NCI-H2196 (cell line): ENCODE data around the gene SPATA46.
A peak's percentile ranks its signal among the peaks of the same experiment; 100 is the strongest.
"Not testable (repeated sequence)": the region's sequence is repeated elsewhere in the genome, so short reads cannot be mapped to it uniquely, and the experiment has no call there.

ENCODE experiments used
- DNase-seq: peaks from one replicate; lab custom pipeline; 2025; ENCODE audit not compliant: unreplicated experiment; lab: John Stamatoyannopoulos, UW

Gene SPATA46, protein sequence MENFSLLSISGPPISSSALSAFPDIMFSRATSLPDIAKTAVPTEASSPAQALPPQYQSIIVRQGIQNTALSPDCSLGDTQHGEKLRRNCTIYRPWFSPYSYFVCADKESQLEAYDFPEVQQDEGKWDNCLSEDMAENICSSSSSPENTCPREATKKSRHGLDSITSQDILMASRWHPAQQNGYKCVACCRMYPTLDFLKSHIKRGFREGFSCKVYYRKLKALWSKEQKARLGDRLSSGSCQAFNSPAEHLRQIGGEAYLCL

DNA sequence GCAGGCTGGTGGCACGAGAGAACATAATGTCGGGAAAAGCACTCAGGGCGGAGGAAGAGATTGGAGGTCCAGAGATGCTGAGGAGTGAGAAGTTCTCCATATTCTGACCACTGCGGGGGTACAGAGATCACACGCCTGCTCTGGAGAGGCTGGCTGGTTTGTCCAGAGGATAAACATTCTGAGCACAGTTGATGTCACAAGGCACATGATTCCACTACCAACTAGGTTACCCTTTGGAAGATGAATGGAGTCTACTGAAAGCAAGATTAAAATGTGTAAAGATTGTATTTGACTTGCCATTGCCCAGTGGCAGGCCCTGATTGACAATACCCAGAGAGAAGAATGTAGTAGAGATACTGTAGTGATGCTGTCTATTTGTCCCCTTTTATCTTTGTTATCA lies at the start of gene SPATA46:
Gene SPATA46, minus strand, starts transcription at position 164 of the 400 bp plus-strand sequence. Its CDS starts 64 bp downstream, at position 100.
- no peak for DNase-seq

GRCh38 chr1:162422662-162423375 lies 46.2 kb upstream of the SPATA46 start:
- DNase-seq, result no peak

DNA sequence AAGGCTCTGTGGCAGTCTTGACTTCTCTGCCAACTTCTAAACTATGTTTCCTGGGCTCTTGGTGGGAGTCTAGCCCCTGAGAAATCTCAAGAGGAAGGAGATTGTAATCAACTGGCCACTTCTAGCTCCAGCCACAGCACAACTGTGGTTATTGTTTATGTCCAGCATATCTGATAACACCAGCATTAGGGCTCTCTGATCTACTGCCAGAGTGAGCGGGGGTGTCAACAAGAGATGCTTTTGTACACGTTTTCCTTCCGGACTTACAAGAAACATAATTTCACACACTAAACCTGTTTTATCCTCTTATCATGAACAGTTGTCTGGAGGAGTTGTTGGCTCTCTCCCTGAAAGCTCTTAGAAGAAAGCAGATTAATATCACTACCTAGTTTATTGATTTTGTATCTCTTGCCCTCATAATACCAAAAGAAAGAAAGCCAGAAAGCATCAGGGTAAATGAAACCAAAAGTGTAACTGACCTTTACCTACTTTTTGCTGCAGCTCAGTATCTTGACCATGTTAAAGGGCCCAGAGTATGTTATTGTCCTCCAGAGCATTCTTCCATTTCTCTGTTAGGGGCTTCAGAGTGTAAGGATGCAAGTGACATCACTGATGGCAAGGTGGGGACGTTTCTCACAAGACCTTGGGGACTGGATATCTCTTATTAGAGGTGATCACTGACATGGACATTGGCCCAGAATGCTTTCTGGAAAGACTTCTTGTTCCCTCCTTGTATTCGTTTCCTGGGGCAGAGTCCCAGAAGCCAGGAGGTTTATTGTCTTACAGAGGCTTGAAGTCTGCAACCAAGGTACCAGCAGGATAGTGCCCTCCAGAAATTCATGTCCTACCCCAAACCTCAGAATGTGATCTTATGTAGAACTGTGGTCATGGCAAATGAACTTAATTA lies 44.9 kb upstream of the SPATA46 start:
- peak; percentile 63 for DNase-seq

DNA sequence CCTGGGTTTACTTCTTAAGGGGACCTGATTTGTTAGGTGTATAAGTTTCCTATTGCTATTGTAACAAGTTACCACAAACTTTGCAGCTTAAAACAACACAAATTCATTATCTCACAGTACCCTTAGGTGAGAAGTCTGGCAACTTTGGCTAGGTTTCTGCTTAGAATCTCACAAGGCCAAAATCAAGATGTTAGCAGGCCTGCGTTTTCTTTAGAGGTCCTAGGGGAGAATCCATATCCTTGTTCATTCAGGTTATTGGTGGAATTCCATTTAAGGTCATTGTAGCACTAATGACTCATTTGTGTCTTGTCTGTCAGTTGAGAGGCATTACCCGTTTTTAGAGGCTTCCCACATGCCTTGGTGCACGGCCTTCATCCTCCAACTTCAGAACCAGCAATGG lies 43.5 kb upstream of the SPATA46 start:
- DNase-seq, result no peak

DNA sequence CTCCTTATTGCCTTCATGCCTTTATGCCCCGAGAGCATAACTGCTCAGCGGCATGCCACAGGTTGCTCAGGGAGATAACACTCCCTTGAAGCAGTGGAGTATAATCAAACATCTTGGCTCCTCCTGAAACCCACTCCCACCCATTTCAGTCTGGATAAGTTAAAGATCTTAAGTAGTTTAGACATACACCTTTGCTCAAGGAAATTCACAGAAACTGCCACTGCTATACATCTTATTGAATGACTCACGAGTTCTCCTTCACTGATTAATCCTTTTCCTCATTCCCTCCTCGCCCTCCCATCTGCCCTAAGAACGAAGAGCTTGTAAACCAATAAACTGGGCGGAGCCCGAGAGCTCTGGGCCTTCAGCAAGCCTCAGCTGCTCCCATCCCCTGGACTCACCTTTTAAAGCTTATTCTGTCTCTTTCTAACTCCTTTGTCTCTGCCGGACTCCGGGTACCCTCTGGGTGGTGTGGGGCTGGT lies 42.8 kb upstream of the SPATA46 start:
- not testable (repeated sequence) for DNase-seq

GRCh38 chr1:162418584-162418983 lies 41.9 kb upstream of the SPATA46 start:
- not testable (repeated sequence) for DNase-seq

DNA sequence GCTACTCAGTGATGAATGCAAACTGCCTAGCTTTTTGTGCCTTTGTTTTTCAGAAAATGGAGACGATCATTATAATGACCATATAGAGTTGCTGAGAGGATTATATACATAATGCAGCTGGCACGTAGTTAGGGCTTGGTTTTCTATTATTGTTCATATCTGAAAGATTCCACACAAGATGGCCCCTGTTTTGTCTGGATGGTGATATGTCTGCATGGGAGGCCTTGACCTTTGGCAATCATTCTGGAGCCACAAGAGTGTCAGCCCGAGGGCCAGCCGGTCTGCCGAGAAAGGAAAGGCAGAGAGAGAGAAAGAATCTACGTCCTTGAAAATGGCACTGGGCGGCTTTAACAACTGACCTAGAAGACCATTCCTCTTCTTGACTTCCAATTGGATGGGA lies 41.0 kb upstream of the SPATA46 start:
- no peak for DNase-seq

- DNase-seq, result no peak
Observed at GRCh38 chr1:162416909-162417308, 40.3 kb upstream of the SPATA46 start.

- no peak for DNase-seq
Observed at GRCh38 chr1:162416215-162416614, 39.6 kb upstream of the SPATA46 start.

GRCh38 chr1:162412002-162412401 lies 35.3 kb upstream of the SPATA46 start, which contains the start of gene SH2D1B:
TSS of gene SH2D1B (minus strand) at chr1:162412136. CDS start at chr1:162412016, 120 bp downstream.
- DNase-seq, result no peak

DNA sequence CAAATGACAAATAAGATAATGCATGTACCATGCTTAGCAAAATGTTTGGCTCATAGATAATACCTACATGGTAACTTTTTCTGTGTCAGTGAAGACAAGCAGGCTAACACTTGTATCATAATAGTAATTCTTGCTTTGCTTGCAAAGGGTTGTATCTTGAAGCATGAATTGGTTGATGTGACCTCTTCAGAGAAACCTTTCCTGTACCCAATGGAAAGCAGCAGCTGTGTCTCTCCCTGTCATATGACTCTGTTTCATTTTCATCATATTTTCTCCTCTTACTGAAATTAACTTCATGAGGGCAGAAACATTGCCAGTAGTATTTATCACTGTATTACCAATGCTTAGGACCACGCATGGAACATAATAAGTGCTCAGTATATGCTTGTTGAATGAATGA lies 30.9 kb upstream of the SPATA46 start:
- DNase-seq, result no peak

GRCh38 chr1:162406811-162407210 lies 30.2 kb upstream of the SPATA46 start:
- DNase-seq, result no peak

GRCh38 chr1:162405800-162406199 lies 29.1 kb upstream of the SPATA46 start:
- no peak for DNase-seq

DNA sequence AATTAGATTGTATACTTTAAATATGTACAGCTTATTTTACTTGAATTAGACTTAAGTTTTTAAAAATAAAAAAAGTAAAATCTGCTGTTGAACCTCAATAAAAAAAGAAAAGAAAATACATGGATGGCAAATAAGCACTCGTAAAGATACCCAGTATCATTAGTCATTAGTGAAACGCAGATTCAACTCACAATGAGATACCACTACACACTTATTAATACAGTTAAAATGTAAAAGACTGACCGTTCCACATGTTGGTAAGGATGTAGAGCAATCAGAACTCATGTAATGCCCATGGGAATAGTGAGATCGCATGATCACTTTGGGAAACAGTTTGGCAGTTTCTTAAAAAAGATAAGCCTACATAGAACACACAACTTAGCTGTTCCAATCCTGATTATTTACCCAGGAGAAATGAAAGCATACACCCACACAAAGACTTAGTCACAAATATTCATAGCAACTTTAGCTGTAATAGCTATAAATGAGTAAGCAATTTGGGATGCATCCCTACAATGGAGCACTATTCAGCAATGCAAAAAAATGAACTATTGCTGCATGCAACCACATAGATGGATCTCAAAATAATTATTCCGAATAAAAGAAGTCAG lies 28.0 kb upstream of the SPATA46 start:
- no peak for DNase-seq

DNA sequence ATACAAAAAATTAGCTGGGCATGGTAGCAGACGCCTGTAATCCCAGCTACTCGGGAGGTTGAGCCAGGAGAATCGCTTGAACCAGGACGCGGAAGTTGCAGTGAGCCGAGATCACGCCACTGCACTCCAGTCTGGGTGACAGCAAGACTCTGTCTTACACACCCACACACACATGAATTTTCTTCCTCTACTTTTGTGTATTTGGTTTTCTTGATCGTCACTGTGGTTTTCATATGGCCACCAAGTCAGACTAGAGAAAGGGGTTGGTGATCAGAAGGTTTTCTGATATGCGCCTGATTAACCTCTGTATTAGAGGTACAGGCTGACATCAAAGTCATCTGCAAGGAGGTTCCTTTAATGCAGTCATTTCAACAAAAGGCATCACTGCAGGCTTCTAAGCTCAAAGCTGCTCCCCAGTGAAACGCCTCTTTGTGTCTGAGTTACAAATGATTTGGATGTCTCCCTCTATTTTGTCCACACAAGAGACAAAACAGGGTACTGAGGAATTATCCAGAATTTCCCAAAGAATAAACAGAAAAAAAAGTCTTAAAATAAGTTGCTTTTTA lies 24.2 kb upstream of the SPATA46 start:
- no peak for DNase-seq

- no peak for DNase-seq
Observed at GRCh38 chr1:162398999-162399580, 22.4 kb upstream of the SPATA46 start.

DNA sequence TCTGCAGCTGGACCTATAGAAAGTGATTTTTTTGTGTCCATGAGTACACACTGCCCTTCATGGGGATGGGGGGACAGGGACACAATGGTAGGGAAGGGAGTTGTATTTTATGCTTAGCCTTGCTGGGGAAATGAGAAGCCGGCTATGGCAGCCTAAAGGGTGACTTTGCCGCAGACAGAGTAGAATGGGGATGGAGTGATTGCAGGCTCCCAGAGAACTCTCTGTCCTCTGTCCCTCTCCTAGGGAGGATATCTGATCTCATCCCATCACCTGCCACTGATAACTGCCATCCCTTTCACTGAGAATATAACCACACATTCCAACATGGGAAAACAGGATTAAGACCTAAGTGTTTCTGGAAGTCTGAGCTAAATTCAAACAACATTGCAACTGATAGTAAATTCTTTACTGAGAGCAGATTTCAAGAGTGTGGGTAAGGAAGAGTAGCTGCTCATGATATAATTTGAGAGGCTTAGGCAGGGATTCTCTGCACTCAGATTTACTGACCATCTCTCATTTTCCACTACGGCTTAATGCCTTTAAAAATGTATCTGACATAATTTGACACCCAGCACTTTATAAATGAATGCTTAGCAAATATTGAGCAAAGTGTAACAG lies 21.4 kb upstream of the SPATA46 start:
- DNase-seq, result no peak

DNA sequence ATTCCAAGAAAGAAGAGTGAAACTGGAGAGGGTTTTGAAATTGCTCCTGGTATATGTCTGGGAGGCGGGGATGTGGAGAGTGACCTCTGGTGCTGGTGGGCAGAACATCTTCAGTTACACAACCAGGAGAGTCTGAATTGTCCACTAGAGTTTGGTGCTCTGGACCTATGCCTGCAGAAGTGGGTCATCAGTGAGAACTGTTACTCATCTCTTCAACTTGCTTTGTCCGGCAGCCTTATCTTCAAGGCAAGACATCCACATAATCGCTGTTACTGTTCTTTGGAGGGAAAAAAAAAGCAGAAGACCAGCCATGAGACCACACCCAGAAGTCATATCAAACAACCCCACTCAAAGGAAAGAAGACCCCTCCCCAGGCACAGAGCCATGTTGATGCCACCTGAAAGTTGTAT lies 20.4 kb upstream of the SPATA46 start:
- DNase-seq, result no peak

DNA sequence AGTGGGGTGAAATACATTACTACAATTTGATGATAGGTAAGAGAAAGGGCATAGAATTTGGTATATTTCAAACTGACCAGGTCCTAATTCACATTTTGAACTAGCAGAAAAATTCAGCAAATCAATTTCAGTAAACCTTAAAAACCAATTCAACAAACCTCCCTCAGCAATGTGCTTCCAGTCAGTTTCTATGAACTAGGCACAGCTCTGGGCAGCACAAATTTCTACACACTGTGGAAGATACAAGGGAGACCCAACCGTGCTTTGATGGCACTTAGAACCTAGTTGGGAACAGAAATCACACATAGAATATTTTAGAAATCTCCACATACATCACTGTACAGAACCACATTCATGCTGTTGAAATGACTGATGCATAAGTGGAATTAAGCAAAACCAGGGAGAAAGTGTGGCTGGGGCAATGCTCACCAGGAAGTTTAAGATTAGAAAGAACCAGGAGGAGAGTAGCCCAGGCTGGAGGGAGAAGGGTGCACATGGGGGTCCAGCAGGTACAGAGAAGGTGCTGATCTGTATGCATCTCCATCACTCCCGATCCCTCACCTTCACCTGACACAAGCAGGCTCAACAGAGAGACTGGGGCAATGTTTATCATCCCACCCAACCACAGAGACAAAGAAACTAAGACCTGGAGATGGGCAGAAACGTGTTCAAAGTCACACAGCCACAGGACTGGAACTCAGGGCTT lies 19.7 kb upstream of the SPATA46 start:
- no peak for DNase-seq
